Tibial nerve (tissue), 4 donors: Measurements from ENCODE around the gene CYP46A1. TPM values are rescaled to one million over a fixed set of nuclear protein-coding genes. Genes with fewer than 3 reads are reported as not detected.

Experiments used
- DNase-seq, 2 donors: peaks; one replicate each; pipeline ENCODE4 v3.0.0-alpha.2; 2019; ENCODE audit warnings: low spot score in 2 of 2
- H3K27ac ChIP-seq, 4 donors: fragments of 200-600 bp; sonication (generic) in 3 of 4; one replicate each; pipeline ENCODE4 v1.5.1; 2017 to 2019; ENCODE audit warnings: mild to moderate bottlenecking in 1 of 4
- H3K27me3 ChIP-seq, 2 donors: fragments of 200-600 bp; sonication (generic) in 1 of 2; one replicate each; pipeline versions ENCODE4 v1.5.1 to v1.6.0; 2017 to 2019
- H3K36me3 ChIP-seq, 3 donors: fragments of 200-600 bp; sonication (generic); one replicate each; pipeline ENCODE4 v1.5.1; 2018 to 2019
- H3K4me1 ChIP-seq, 4 donors: fragments of 200-600 bp; sonication (generic) in 3 of 4; one replicate each; pipeline ENCODE4 v1.5.1; 2017 to 2019
- H3K4me3 ChIP-seq, 4 donors: fragments of 200-600 bp; sonication (generic) in 3 of 4; one replicate each; pipeline ENCODE4 v1.5.1; 2017 to 2019; ENCODE audit warnings: mild to moderate bottlenecking in 1 of 4, moderate library complexity in 1 of 4
- H3K9me3 ChIP-seq, 4 donors: fragments of 200-600 bp; sonication (generic) in 3 of 4; one replicate each; pipeline ENCODE4 v1.5.1; 2017 to 2019
- CTCF ChIP-seq, 5 experiments: fragments of 200-600 bp in 3 of 5; fragments of 450-650 bp in 2 of 5; sonication (generic) in 3 of 5; IDR thresholded peaks; one replicate each; pipeline ENCODE4 v1.5.1; 2016 to 2019; ENCODE audit warnings: antibody characterized with exemption in 5 of 5, mild to moderate bottlenecking in 3 of 5, moderate library complexity in 2 of 5
- EP300 ChIP-seq, 2 donors: sonication (generic); formaldehyde crosslinking; IDR thresholded peaks; one replicate each; pipeline ENCODE4 v1.6.1; 2017; ENCODE audit warnings: antibody characterized with exemption in 2 of 2, mild to moderate bottlenecking in 1 of 2
- POLR2A ChIP-seq, 2 donors: fragments of 450-650 bp; IDR thresholded peaks; one replicate each; pipeline ENCODE4 v1.6.1; 2017; ENCODE audit warnings: antibody characterized with exemption in 2 of 2, mild to moderate bottlenecking in 2 of 2, moderate library complexity in 2 of 2
- WGBS, 2 donors: methylation state at CpG; one replicate each; pipeline ENCODE4 v1.1.5; 2018; 5-methylcytosine and 5-hydroxymethylcytosine counted together
- total RNA-seq, 4 donors: library from RNA; depleted of rRNA; stranded (reverse); fragments of >200 nt; gene quantifications; one replicate each; pipeline ENCODE4 v1.1.0, GENCODE V29; 2016

Gene CYP46A1
- total RNA-seq, 4 donors from 2014 or later = 1.2 to 3.7 (median 1.4) TPM

GRCh38 chr14:99707420-99707819, 23.3 kb downstream of the CYP46A1 start:
- Histone ChIP-seq H3K4me1 (no peaks in the 10 kb centered on the region), H3K27ac (no peak overlapping the region), H3K9me3 (peaks cover 0 to 55% (median 8%) of the 10 kb centered on the region in 4 donors), H3K36me3 (peaks cover 0 to 20% (median 0%) of the 10 kb centered on the region in 3 donors), H3K27me3 (no peaks in the 10 kb centered on the region), H3K4me3 (no peak overlapping the region)
- TF ChIP-seq EP300 (IDR thresholded peaks at IDR 0.05) (no peak), CTCF (IDR thresholded peaks at IDR 0.05) (no peak), POLR2A (IDR thresholded peaks at IDR 0.05) (no peak)
- 94 to 100% methylated on average over 2 of the region's 2 CpGs for WGBS, 2 donors
- DNase-seq = no peak

- TF ChIP-seq POLR2A (IDR thresholded peaks at IDR 0.05) (no peak), EP300 (IDR thresholded peaks at IDR 0.05) (no peak), CTCF (IDR thresholded peaks at IDR 0.05) (no peak)
- Histone ChIP-seq H3K9me3 (peaks cover 0 to 57% (median 7%) of the 10 kb centered on the region in 4 donors), H3K4me3 (no peak overlapping the region), H3K4me1 (no peaks in the 10 kb centered on the region), H3K27me3 (no peaks in the 10 kb centered on the region), H3K36me3 (peaks cover 0 to 18% (median 0%) of the 10 kb centered on the region in 3 donors), H3K27ac (no peak overlapping the region)
- no peak for DNase-seq
- WGBS, 2 donors = 95 to 100% methylated on average over 4 to 7 of the region's 9 CpGs
These were observed 23.8 kb downstream of the CYP46A1 start for GRCh38 chr14:99707921-99708320.

- no peak for DNase-seq
- H3K27me3 ChIP-seq = no peaks in the 10 kb centered on the region
- 73 to 80% methylated on average over 7 of the region's 7 CpGs for WGBS, 2 donors
- no peaks in the 10 kb centered on the region for H3K4me1 ChIP-seq
- H3K27ac ChIP-seq = no peak overlapping the region
- H3K9me3 ChIP-seq = peaks cover 0 to 55% (median 3%) of the 10 kb centered on the region in 4 donors
- no peak overlapping the region for H3K4me3 ChIP-seq
- peaks cover 0 to 13% (median 0%) of the 10 kb centered on the region in 3 donors for H3K36me3 ChIP-seq
- TF ChIP-seq POLR2A (IDR thresholded peaks at IDR 0.05) = no peak
- TF ChIP-seq CTCF (IDR thresholded peaks at IDR 0.05) = no peak
- no peak for TF ChIP-seq EP300 (IDR thresholded peaks at IDR 0.05)
These were observed 24.4 kb downstream of the CYP46A1 start for GRCh38 chr14:99708449-99708848.

GRCh38 chr14:99713972-99714371, 29.9 kb downstream of the CYP46A1 start:
- H3K9me3 ChIP-seq = peaks cover 0 to 32% (median 2%) of the 10 kb centered on the region in 4 donors
- no peaks in the 10 kb centered on the region for H3K27me3 ChIP-seq
- no peak overlapping the region for H3K4me3 ChIP-seq
- no peaks in the 10 kb centered on the region for H3K36me3 ChIP-seq
- H3K27ac ChIP-seq = no peak overlapping the region
- TF ChIP-seq EP300 (IDR thresholded peaks at IDR 0.05) = no peak
- no peak for TF ChIP-seq POLR2A (IDR thresholded peaks at IDR 0.05)
- TF ChIP-seq CTCF (IDR thresholded peaks at IDR 0.05) = no peak
- WGBS, 2 donors = 86 to 91% methylated on average over 3 of the region's 3 CpGs
- no peak for DNase-seq
- H3K4me1 ChIP-seq = no peaks in the 10 kb centered on the region

GRCh38 chr14:99715266-99716000, 31.3 kb downstream of the CYP46A1 start:
- Histone ChIP-seq H3K4me3 (no peak overlapping the region), H3K36me3 (no peaks in the 10 kb centered on the region), H3K27ac (no peak overlapping the region), H3K27me3 (no peaks in the 10 kb centered on the region), H3K9me3 (peaks cover 0 to 27% (median 2%) of the 10 kb centered on the region in 4 donors), H3K4me1 (no peaks in the 10 kb centered on the region)
- WGBS, 2 donors = 70 to 74% methylated on average over 24 of the region's 24 CpGs
- TF ChIP-seq CTCF (IDR thresholded peaks at IDR 0.05) (no peak), EP300 (IDR thresholded peaks at IDR 0.05) (no peak), POLR2A (IDR thresholded peaks at IDR 0.05) (no peak)
- DNase-seq = no peak
